HCEC 1CT (cell line): ENCODE results near the gene ZNF613.
"Not testable (repeated sequence)": the region's sequence is repeated elsewhere in the genome, so short reads cannot be mapped to it uniquely, and the experiment has no call there.

Experiments
- DNase-seq: peaks from one replicate; pipeline ENCODE4 v3.0.0-alpha.2; 2017

Gene ZNF613

GRCh38 chr19:51926784-51927741 is at the start of gene ZNF613:
Gene ZNF613, plus strand, starts transcription at chr19:51927472. Its CDS starts 8,749 bp downstream, at chr19:51936221.
- peak; percentile 83 for DNase-seq

- DNase-seq = no peak
Observed at GRCh38 chr19:51882518-51882917, 44.8 kb upstream of the ZNF613 start.

GRCh38 chr19:51884713-51885112 is 42.6 kb upstream of the ZNF613 start:
- no peak for DNase-seq

- DNase-seq = peak; percentile 49
Observed at GRCh38 chr19:51887522-51888498, 39.5 kb upstream of the ZNF613 start, which contains the start of gene ZNF577. Gene ZNF577, minus strand, starts transcription at chr19:51887951. Its CDS starts 7,569 bp downstream, at chr19:51880382.

- DNase-seq = no peak
Observed at GRCh38 chr19:51889934-51890333, 37.3 kb upstream of the ZNF613 start.

- no peak for DNase-seq
Observed at GRCh38 chr19:51891193-51891747, 36.0 kb upstream of the ZNF613 start.

GRCh38 chr19:51901860-51902259 is 25.4 kb upstream of the ZNF613 start:
- no peak for DNase-seq

GRCh38 chr19:51903192-51903591 is 24.1 kb upstream of the ZNF613 start:
- DNase-seq = no peak

- DNase-seq = peak; percentile 81
Observed at GRCh38 chr19:51904331-51905165, 22.7 kb upstream of the ZNF613 start, which contains the start of gene ZNF649. Gene ZNF649, minus strand, starts transcription at chr19:51905017. Its CDS starts 4,910 bp downstream, at chr19:51900107.

GRCh38 chr19:51905206-51905605 is 22.1 kb upstream of the ZNF613 start:
- DNase-seq = no peak

- not testable (repeated sequence) for DNase-seq
Observed at GRCh38 chr19:51905639-51906038, 21.6 kb upstream of the ZNF613 start.

- not testable (repeated sequence) for DNase-seq
Observed at GRCh38 chr19:51906108-51906507, 21.2 kb upstream of the ZNF613 start.

- DNase-seq = not testable (repeated sequence)
Observed at GRCh38 chr19:51907981-51908380, 19.3 kb upstream of the ZNF613 start.

- no peak for DNase-seq
Observed at GRCh38 chr19:51915324-51915867, 11.9 kb upstream of the ZNF613 start.

GRCh38 chr19:51916167-51916566 is 11.1 kb upstream of the ZNF613 start:
- DNase-seq = no peak

- DNase-seq = no peak
Observed at GRCh38 chr19:51919606-51920005, 7.7 kb upstream of the ZNF613 start.

- no peak for DNase-seq
Observed at GRCh38 chr19:51921949-51922348, 5.3 kb upstream of the ZNF613 start.

- no peak for DNase-seq
Observed at GRCh38 chr19:51926426-51926783, 867 bp upstream of the ZNF613 start.

- DNase-seq = no peak
Observed at GRCh38 chr19:51927859-51928258, 587 bp downstream of the ZNF613 start.

GRCh38 chr19:51931921-51932320 is 4.6 kb downstream of the ZNF613 start:
- no peak for DNase-seq

GRCh38 chr19:51938936-51939335 is 11.7 kb downstream of the ZNF613 start:
- DNase-seq = no peak
